Neutrophil (primary cell): Measurements from ENCODE around the gene SEC14L1.
"Not testable (repeated sequence)": the region's sequence is repeated elsewhere in the genome, so short reads cannot be mapped to it uniquely, and the experiment has no call there.

Experiments used
- H3K27ac ChIP-seq: fragments of 200-600 bp; sonication (generic); 2 replicates; pipeline ENCODE4 v1.5.1; 2016; ENCODE audit warnings: mild to moderate bottlenecking, moderate library complexity
- H3K27me3 ChIP-seq: fragments of 200-600 bp; sonication (generic); 2 replicates; pipeline ENCODE4 v1.6.0; 2016; ENCODE audit warnings: mild to moderate bottlenecking
- H3K36me3 ChIP-seq: fragments of 200-600 bp; sonication (generic); 2 replicates; pipeline ENCODE4 v1.5.1; 2017
- H3K4me1 ChIP-seq, 2 experiments: fragments of 200-600 bp in 1 of 2; sonication (generic) in 1 of 2; 1 replicate in 1 of 2; 2 replicates in 1 of 2; pipeline versions ENCODE4 v1.5.1 to v1.6.1; 2013 to 2016; ENCODE audit warnings: low read depth in 1 of 2, low read length in 1 of 2, mild to moderate bottlenecking in 1 of 2, moderate library complexity in 1 of 2; ENCODE audit not compliant: control insufficient read depth in 1 of 2, insufficient read depth in 1 of 2
- H3K4me3 ChIP-seq, 2 experiments: fragments of 200-600 bp in 1 of 2; sonication (generic) in 1 of 2; 1 replicate in 1 of 2; 2 replicates in 1 of 2; pipeline ENCODE4 v1.5.1; 2013 to 2016; ENCODE audit warnings: low read depth in 1 of 2, low read length in 1 of 2, mild to moderate bottlenecking in 1 of 2, moderate library complexity in 1 of 2
- H3K9me3 ChIP-seq: fragments of 200-600 bp; sonication (generic); 2 replicates; pipeline ENCODE4 v1.5.1; 2016
- CTCF ChIP-seq: fragments of 200-600 bp; sonication (generic); IDR thresholded peaks from 2 replicates; pipeline ENCODE4 v1.5.1; 2016; ENCODE audit warnings: antibody characterized with exemption

SEC14L1 gene

GRCh38 chr17:77106874-77107358 lies 33.9 kb upstream of the SEC14L1 start:
- Histone ChIP-seq H3K27me3 (no peaks in the 10 kb centered on the region), H3K36me3 (no peaks in the 10 kb centered on the region), H3K4me3 (no peak overlapping the region), H3K27ac (peak overlapping the region; percentile 13), H3K9me3 (no peaks in the 10 kb centered on the region), H3K4me1 (peaks cover 22 to 27% of the 10 kb centered on the region in 2 experiments)
- TF ChIP-seq CTCF = no peak

DNA sequence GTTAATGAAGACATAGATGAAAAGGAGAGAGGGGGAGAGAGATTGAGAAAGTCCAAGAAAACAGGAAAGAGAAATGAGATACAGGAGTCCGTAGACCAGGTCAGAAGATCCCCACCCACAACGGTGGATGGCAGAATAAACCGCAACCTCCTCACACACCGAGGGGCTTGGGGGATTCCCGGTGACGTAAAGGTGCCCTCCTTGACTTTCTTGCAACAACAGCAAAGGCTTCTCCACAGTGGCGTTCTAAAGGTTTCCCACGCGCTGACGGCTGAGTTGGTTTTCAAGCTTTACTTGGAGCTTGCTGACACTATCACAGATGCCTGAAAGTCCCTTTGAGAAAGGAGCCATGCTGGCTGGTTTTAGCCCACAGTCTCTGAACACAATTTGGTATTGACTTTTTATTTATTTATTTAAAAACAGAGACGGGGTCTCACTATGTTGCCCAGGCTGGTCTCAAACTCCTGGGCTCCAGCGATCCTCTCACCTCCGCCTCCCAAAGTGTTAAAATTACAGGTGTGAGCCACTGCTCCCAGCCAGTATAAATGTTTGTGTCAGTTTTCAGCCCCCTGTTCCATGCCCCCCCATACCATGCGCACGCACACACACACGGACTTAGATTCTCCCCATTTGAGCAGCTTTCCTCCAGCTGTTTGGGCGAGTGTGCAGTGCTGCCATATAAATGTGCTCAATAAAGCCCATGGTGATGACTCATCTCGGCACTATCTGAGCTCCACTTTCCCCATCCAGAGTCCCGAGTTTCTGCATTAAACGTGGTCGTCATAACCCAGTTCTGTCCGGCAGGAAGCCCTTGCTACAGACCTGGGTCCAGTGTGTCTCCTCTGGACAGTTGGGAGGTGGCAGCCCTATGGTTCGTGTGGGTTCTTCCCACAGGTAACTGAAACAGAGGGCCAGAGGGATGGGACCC lies 33.0 kb upstream of the SEC14L1 start:
- Histone ChIP-seq H3K4me1 (peaks cover 27 to 34% of the 10 kb centered on the region in 2 experiments), H3K27ac (peak overlapping the region; percentile 13), H3K36me3 (no peaks in the 10 kb centered on the region), H3K27me3 (no peaks in the 10 kb centered on the region), H3K9me3 (no peaks in the 10 kb centered on the region), H3K4me3 (no peak overlapping the region)
- TF ChIP-seq CTCF = no peak

- H3K36me3 ChIP-seq = no peaks in the 10 kb centered on the region
- peaks cover 27 to 34% of the 10 kb centered on the region in 2 experiments for H3K4me1 ChIP-seq
- no peaks in the 10 kb centered on the region for H3K9me3 ChIP-seq
- H3K27me3 ChIP-seq = no peaks in the 10 kb centered on the region
- peak overlapping the region; percentile 87 for H3K27ac ChIP-seq
- H3K4me3 ChIP-seq = peak overlapping the region in 1 of 2 experiments; percentile 26
- TF ChIP-seq CTCF = no peak
These were observed 31.5 kb upstream of the SEC14L1 start for GRCh38 chr17:77109159-77109759.

- Histone ChIP-seq H3K9me3 (no peaks in the 10 kb centered on the region), H3K36me3 (no peaks in the 10 kb centered on the region), H3K27me3 (no peaks in the 10 kb centered on the region), H3K27ac (peak overlapping the region; percentile 87), H3K4me1 (peaks cover 27 to 34% of the 10 kb centered on the region in 2 experiments), H3K4me3 (peak overlapping the region in 1 of 2 experiments; percentile 26)
- TF ChIP-seq CTCF = no peak
These were observed 30.9 kb upstream of the SEC14L1 start for GRCh38 chr17:77109764-77110359.

DNA sequence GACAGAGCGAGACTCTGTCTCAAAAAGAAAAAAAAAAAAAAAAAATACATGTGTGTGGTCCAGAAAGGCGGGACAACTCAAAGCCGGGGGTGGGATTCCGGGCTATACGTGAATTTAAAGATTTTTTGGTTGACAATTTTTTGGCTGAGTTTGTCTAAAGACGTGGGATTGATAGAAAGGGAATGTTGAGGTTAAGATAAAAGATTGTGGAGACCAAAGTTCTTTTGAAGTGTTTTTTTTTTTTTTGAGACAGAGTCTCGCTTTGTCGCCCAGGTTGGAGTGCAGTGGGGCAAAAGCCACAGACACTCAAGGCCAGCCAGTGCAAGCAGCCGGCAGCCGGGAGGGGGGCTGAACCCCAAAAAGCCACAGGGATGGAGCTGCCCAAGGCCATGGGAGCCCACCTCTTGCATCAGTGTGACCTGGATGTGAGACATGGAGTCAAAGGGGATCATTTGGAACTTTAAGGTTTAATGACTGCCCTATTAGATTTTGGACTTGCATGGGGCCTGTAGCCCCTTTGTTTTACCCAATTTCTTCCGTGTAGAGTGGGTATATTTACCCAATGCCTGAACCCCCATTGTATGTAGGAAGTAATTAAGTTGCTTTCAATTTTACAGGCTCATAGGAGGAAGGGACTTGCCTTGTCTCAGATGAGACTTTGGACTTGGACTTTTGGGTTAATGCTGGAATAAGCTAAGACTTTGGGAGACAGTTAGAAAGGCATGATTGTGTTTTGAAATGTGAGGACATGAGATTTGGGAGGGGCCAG lies 29.4 kb upstream of the SEC14L1 start:
- H3K27ac ChIP-seq = peak overlapping the region; percentile 91
- peaks cover 30 to 34% of the 10 kb centered on the region in 2 experiments for H3K4me1 ChIP-seq

More for the DNA sequence above, 29.4 kb upstream of the SEC14L1 start:
- H3K27me3 ChIP-seq, H3K9me3 ChIP-seq, H3K36me3 ChIP-seq: not testable (repeated sequence)
- peak overlapping the region in 1 of 2 experiments; percentile 18 for H3K4me3 ChIP-seq
